EH (cell line): ENCODE data around the gene DUOXA2.
"Not testable (repeated sequence)": the region's sequence is repeated elsewhere in the genome, so short reads cannot be mapped to it uniquely, and the experiment has no call there.

Experiments used
- DNase-seq: peaks from one replicate; pipeline ENCODE4 v3.0.0-alpha.2; 2015; ENCODE audit warnings: low read depth

DUOXA2 gene

GRCh38 chr15:45095661-45096060 lies 18.5 kb upstream of the DUOXA2 start:
- DNase-seq: no peak

GRCh38 chr15:45097466-45097865 lies 16.7 kb upstream of the DUOXA2 start:
- DNase-seq: no peak

GRCh38 chr15:45099549-45100165 lies 14.5 kb upstream of the DUOXA2 start:
- no peak for DNase-seq

GRCh38 chr15:45100884-45101625 lies 13.1 kb upstream of the DUOXA2 start:
- no peak for DNase-seq

DNA sequence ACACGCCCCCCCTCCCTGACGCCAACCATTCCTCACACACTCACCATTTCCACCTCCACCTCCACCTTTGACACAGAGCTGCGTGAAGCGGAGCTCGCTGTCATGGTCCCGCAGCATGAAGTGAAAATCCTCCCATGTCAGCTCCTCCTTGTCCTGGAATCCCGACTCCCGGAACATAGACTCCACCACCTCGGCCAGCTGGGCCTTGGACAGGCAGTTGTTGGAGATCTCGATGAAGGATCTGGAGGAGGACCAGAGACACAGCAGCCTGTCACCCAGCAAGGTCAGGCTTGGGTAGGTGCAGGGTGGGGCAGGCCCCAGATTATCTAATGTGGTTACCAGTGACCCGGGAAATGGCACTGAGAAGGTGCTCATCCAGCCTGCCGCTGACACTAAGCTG lies 12.4 kb upstream of the DUOXA2 start:
- DNase-seq: no peak

DNA sequence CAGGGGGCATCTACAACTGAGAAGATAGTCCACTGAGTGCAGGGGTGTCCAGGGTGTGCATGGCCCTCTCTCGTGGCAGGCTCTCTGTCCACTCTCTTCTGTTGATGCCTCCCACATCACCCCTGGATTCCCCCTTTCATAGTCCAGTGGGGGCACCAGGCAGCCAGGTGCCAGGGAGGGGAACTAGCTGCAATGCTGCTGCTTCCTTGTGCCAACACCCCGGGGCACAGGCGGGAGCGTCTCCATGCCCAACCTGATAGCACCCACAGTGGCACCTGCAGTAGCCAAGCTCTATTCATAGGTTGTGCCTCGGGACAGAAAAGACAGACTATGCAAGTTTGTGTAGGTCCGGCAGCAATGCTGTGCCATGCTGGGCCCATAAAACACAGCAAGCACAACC lies 11.9 kb upstream of the DUOXA2 start:
- DNase-seq: no peak

DNA sequence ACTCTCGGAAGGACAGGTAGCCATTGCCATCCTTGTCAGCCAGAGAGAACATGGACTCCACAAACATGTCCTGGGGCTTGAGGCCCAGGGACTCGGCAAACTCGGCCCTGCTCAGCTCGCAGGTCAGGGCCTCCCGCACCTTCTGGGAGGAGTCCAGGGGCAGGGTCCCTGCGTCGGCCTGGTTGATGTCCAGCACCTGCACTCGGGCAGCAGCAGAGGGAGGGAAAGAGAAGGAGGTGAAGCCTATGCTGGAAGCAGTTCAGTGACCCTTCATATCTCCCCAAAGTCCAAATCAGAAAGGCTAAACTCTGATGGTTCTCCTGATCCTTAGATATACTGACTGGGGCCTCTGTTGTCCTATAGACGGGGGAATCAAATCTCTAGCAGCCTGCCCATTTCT lies 10.0 kb upstream of the DUOXA2 start:
- not testable (repeated sequence) for DNase-seq

GRCh38 chr15:45105586-45105985 lies 8.5 kb upstream of the DUOXA2 start:
- DNase-seq: no peak

GRCh38 chr15:45106002-45106790 lies 7.9 kb upstream of the DUOXA2 start:
- no peak for DNase-seq

DNA sequence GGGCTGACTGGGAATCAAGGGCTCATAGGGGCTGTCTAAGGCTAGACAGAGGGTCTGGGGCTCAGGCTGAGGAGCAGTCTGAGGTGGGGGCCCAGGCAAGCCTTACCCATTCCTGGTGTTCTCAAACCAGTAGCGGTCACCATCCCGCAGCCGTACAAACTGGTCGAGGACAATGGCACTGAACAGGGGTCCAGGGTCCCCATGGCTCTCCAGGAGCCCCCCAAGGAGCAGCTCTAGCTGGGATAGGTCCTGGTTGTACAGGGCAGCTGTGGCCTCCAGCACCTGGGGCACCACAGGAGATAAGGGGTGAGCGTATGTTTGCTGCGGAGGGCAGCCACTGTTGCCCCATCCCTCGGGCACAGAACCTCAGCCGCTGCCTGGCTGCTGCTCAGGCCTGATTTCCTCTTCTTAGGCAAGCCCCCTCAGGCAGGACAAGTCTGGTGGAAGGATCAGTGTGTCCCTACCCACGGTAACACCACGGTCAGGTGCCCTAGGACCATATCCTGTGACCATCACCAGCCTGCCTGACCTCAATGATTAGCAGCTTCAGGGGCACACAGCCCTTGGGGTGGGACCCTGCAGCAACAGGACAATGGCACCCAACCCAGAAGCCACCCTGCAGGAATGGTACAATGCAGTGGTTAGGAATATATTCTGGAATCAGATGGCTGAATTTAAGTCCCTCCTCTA lies 6.0 kb upstream of the DUOXA2 start:
- no peak for DNase-seq

DNA sequence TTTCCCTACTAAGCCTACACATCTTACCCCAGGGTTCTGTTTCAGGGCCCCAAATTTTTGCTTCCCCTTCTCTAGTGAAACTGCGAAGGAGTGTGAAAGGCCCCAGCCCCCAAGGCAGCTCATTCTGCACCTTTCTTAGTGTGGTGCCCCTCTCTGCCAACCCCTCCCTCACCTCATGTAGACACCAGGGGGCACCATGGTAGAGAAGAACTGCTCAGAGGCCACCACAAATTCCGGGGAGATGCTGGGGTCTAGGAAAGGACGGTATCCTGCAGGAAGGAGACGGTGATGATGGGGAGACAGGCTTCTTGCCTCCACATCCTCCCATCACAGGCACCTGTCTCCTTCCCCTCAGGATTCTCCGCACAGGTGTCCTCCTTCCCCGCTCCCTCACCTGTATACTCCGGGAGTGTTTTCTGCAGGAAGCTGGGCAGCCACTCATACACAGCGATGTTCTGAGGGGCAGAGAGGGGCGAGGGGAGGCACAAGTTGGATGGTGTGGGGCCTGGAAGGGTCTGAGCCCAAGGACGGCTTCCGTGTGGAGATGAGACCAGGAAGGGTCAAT lies 3.8 kb upstream of the DUOXA2 start:
- no peak for DNase-seq

- no peak for DNase-seq
Observed at GRCh38 chr15:45111390-45112142, 2.6 kb upstream of the DUOXA2 start.

GRCh38 chr15:45112143-45112590 lies 2.0 kb upstream of the DUOXA2 start:
- DNase-seq: no peak

GRCh38 chr15:45112591-45113379 lies 1.3 kb upstream of the DUOXA2 start:
- no peak for DNase-seq

- DNase-seq: no peak
Observed at GRCh38 chr15:45113380-45113990, 641 bp upstream of the DUOXA2 start.

- no peak for DNase-seq
Observed at GRCh38 chr15:45114751-45115085, 592 bp downstream of the DUOXA2 start.

DNA sequence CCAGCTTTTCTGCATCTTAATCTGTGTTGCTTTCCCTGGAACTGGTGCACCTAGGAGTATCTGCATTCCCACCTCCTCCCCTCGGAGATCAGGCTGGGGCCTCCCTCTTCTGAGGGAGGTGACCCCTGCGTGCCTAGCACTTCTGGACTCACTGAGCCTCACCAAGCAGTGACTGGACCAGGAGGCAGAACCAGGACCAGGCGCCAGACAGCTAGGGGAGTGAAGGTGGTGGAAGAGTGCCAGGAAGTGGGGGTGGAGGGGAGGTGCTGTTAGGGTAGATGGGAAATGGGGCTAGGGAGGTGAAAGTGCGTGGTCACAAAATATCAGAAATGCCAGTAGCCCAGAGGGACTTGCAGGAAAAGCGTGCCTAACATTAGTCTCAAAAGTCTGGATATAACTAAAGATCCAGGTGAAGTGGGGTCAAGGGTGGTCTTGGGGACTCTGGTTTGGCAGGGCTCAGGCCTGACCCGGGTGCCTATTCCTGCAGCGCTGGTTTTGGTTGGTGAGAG lies 1.2 kb downstream of the DUOXA2 start:
- DNase-seq: no peak

DNA sequence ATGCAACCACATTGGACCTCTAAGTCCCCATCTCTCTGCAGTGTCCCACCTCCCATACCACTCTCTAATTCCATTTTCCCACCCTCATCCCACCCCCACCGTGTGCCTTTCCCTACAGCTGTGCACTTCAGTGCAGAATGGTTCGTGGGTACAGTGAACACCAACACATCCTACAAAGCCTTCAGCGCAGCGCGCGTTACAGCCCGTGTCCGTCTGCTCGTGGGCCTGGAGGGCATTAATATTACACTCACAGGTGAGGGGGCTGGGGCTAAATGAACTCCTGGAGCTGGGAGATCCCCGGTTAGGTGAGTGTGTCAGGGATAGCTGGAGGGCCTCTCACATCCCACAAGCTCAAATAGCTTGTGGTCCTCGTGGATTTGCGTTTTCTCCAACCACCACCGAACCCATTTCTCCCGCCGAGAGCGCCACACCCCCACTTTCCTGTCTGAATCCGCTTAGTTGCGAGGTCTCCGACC lies 1.9 kb downstream of the DUOXA2 start:
- DNase-seq: no peak

GRCh38 chr15:45116482-45117307 lies 2.6 kb downstream of the DUOXA2 start:
- DNase-seq: no peak
